Aorta (tissue), 5 donors: ENCODE data around the gene SLC6A4. TPM values are rescaled to one million over a fixed set of nuclear protein-coding genes. Genes with fewer than 3 reads are reported as not detected.
"Not testable (repeated sequence)": the region's sequence is repeated elsewhere in the genome, so short reads cannot be mapped to it uniquely, and the experiment has no call there.

Experiments
- ATAC-seq: fragments of 200-7000 bp; cut with Tn5 transposase; one replicate; pipeline ENCODE4 v1.9.1; 2022; ENCODE audit warnings: moderate library complexity; ENCODE audit not compliant: low FRiP score
- DNase-seq, 2 donors: peaks; one replicate each; pipeline ENCODE4 v3.0.0-alpha.2; 2020
- H3K27ac ChIP-seq, 2 donors: one replicate each; pipeline ENCODE4 v1.5.1; 2013; ENCODE audit warnings: low read length in 2 of 2, mild to moderate bottlenecking in 2 of 2, moderate library complexity in 2 of 2, control low read depth in 1 of 2, inconsistent platforms in 1 of 2, low read depth in 1 of 2
- H3K27me3 ChIP-seq, 2 donors: one replicate each; pipeline ENCODE4 v1.6.1; 2013; ENCODE audit warnings: control low read depth in 1 of 2, low read length in 1 of 2, mild to moderate bottlenecking in 1 of 2, moderate library complexity in 1 of 2; ENCODE audit not compliant: insufficient read depth in 2 of 2, control insufficient read depth in 1 of 2
- H3K36me3 ChIP-seq, 2 donors: one replicate each; pipeline ENCODE4 v1.6.1; 2013; ENCODE audit warnings: control low read depth in 1 of 2, low read length in 1 of 2, mild to moderate bottlenecking in 1 of 2; ENCODE audit not compliant: insufficient read depth in 2 of 2, control insufficient read depth in 1 of 2
- H3K4me1 ChIP-seq, 2 donors: one replicate each; pipeline ENCODE4 v1.6.1; 2013; ENCODE audit warnings: low read length in 2 of 2, control low read depth in 1 of 2, mild to moderate bottlenecking in 1 of 2, moderate library complexity in 1 of 2; ENCODE audit not compliant: insufficient read depth in 2 of 2, control insufficient read depth in 1 of 2
- H3K4me3 ChIP-seq, 2 donors: one replicate each; pipeline ENCODE4 v1.5.1; 2013; ENCODE audit warnings: low read length in 2 of 2, control low read depth in 1 of 2, mild to moderate bottlenecking in 1 of 2
- H3K9me3 ChIP-seq: one replicate; pipeline ENCODE4 v1.6.1; 2013; ENCODE audit warnings: mild to moderate bottlenecking, low read length; ENCODE audit not compliant: control insufficient read depth
- WGBS, 2 donors: extraction: QIAGEN DNeasy Blood & Tissue Kit; methylation state at CpG; one replicate each; pipeline ENCODE4 v1.1.7; 2013; 5-methylcytosine and 5-hydroxymethylcytosine counted together
- intact Hi-C, 2 donors: fragments of 100-400 bp; cut with DNase I; formaldehyde crosslinking; loops; one replicate each; pipeline versions ENCODE4 v1.14.2 to v1.15.0; 2022
- polyA plus RNA-seq, 2 donors: library from polyadenylated mRNA; stranded (reverse); fragments of 200-250 nt; gene quantifications; one replicate each; pipeline ENCODE4 v1.2.3, GENCODE V29; 2013
- total RNA-seq, 2 donors: library from RNA; stranded (reverse); fragmentation: NEBNext Ultra II Directional; extraction: Animal tissue kit (Norgen Biotek cat#: 25700); gene quantifications; one replicate each; pipeline ENCODE4 v1.2.1, GENCODE V29; 2021
- donor health status: healthy with polysubstance abuse.
- donor health status: Bipolar disorder and iron deficiency.
- donor health status: DM: no; HTN: no; CAD: no.
- donor health status: DM: no; HTN: no; CAD: no.
- donor health status: DM: yes; HTN: yes; CAD: no.

The SLC6A4 gene
- total and polyA plus RNA-seq, 4 donors: 0.13 to 1.1 (median 0.36) TPM

GRCh38 chr17:30209930-30210329, 25.6 kb downstream of the SLC6A4 start:
- Histone ChIP-seq H3K27ac (no peak overlapping the region), H3K36me3 (no peaks in the 10 kb centered on the region), H3K4me1 (no peaks in the 10 kb centered on the region), H3K9me3 (no peaks in the 10 kb centered on the region), H3K27me3 (no peaks in the 10 kb centered on the region), H3K4me3 (no peak overlapping the region)
- DNase-seq (no peak), ATAC-seq (no peak)
- intact Hi-C loops: no loop called here
- WGBS, 2 donors: 89 to 91% methylated on average over 7 of the region's 7 CpGs

DNA sequence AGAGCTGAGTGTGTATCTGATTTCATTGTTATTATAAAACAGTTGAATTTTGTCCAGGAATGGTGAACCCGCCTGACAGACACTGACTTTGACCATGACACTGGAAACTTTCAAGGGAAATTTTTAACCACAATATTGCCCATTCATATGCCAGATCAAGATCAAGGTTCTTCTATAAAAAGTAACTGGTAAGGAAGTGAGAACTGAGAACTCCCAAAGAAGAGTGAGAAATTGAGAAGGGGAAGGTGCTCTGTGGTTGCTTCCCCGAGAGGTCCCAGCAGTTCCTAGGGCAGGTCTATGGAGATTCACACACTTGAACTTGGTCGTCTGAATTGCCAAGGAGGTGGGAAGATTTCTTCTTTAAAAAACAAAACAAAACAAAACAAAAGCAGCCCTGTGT, 27.3 kb downstream of the SLC6A4 start:
- no peaks in the 10 kb centered on the region for H3K4me1 ChIP-seq
- H3K9me3 ChIP-seq: no peaks in the 10 kb centered on the region
- no peak overlapping the region for H3K4me3 ChIP-seq
- DNase-seq (no peak), ATAC-seq (no peak)
- WGBS, 2 donors: 80% methylated on average over 3 of the region's 3 CpGs
- intact Hi-C loops: no loop called here
- no peak overlapping the region for H3K27ac ChIP-seq
- H3K36me3 ChIP-seq: no peaks in the 10 kb centered on the region
- no peaks in the 10 kb centered on the region for H3K27me3 ChIP-seq

DNA sequence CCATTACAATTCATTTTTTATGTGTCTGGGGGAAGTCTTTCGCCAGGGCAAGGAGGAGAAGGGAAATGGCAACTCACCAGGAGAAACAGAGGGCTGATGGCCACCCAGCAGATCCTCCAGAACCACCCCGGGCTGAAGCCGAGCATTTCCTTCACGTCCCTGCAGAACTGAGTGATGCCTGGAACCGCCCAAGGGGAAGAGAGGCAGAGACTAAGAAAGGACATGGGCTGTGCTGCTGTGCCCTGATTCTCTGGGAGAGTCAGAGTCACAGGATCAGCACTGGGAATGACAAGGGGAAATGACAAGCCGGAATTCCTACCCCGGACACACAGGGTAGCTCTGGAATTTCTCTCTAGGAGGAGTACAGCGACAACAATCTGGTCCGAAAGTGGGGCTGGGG, 27.8 kb downstream of the SLC6A4 start:
- intact Hi-C loops: no loop called here
- no peaks in the 10 kb centered on the region for H3K9me3 ChIP-seq
- DNase-seq (no peak), ATAC-seq (no peak)
- H3K36me3 ChIP-seq: no peaks in the 10 kb centered on the region
- 79 to 83% methylated on average over 9 of the region's 9 CpGs for WGBS, 2 donors
- H3K4me3 ChIP-seq: no peak overlapping the region
- no peaks in the 10 kb centered on the region for H3K27me3 ChIP-seq
- H3K27ac ChIP-seq: no peak overlapping the region
- H3K4me1 ChIP-seq: no peaks in the 10 kb centered on the region

DNA sequence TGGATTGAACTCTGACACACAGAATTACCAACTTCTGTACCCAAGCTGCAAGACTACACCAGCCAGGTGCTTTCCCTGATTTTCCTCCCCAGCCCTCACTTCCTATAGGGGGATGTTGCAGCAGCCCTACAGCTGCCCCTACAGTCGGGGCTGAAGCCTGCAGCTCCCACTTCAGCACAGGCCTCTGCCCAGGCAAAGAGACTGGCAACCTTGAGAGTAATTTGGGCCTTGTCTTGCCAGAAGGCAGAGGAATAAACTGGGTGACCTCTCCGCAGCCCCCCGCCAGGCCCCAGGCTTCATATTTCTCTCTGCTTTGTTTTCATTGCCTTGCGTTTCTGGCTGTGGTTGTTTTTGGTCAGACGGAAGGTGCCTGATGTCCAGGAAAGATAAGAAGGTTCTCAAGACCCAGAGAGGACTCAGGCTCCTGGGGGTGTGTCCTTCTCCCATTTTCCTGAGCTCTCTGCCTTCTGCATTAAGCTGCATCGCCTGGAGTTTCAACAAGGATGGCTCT, 32.0 kb downstream of the SLC6A4 start:
- H3K9me3 ChIP-seq: no peaks in the 10 kb centered on the region
- 78 to 81% methylated on average over 6 of the region's 6 CpGs for WGBS, 2 donors
- H3K27me3 ChIP-seq: no peaks in the 10 kb centered on the region
- no peak overlapping the region for H3K4me3 ChIP-seq
- ATAC-seq (no peak), DNase-seq (no peak)
- H3K4me1 ChIP-seq: no peaks in the 10 kb centered on the region
- no peaks in the 10 kb centered on the region for H3K36me3 ChIP-seq
- no peak overlapping the region for H3K27ac ChIP-seq
- intact Hi-C loops: no loop called here

- H3K9me3 ChIP-seq, H3K4me3 ChIP-seq, ATAC-seq, H3K36me3 ChIP-seq, H3K27me3 ChIP-seq, H3K4me1 ChIP-seq, intact Hi-C loops, H3K27ac ChIP-seq, DNase-seq: not testable (repeated sequence)
- WGBS, 2 donors: 84 to 86% methylated on average over 9 of the region's 9 CpGs
These were observed 34.8 kb downstream of the SLC6A4 start for GRCh38 chr17:30200656-30201055.

- no peak overlapping the region for H3K4me3 ChIP-seq
- H3K9me3 ChIP-seq: no peaks in the 10 kb centered on the region
- H3K27ac ChIP-seq: no peak overlapping the region
- DNase-seq (no peak), ATAC-seq (no peak)
- H3K36me3 ChIP-seq: no peaks in the 10 kb centered on the region
- intact Hi-C loops: no loop called here
- H3K4me1 ChIP-seq: no peaks in the 10 kb centered on the region
- WGBS, 2 donors: 73 to 76% methylated on average over 10 of the region's 10 CpGs
- no peaks in the 10 kb centered on the region for H3K27me3 ChIP-seq
These were observed 35.4 kb downstream of the SLC6A4 start for GRCh38 chr17:30200106-30200505.

- ATAC-seq (no peak), DNase-seq (no peak)
- H3K27ac ChIP-seq: no peak overlapping the region
- no peaks in the 10 kb centered on the region for H3K4me1 ChIP-seq
- H3K4me3 ChIP-seq: no peak overlapping the region
- 88% methylated on average over 5 of the region's 5 CpGs for WGBS, 2 donors
- intact Hi-C loops: no loop called here
- H3K27me3 ChIP-seq: no peaks in the 10 kb centered on the region
- no peaks in the 10 kb centered on the region for H3K36me3 ChIP-seq
- H3K9me3 ChIP-seq: no peaks in the 10 kb centered on the region
These were observed 35.9 kb downstream of the SLC6A4 start for GRCh38 chr17:30199600-30199999.

- Histone ChIP-seq H3K4me3 (no peak overlapping the region), H3K4me1 (no peaks in the 10 kb centered on the region), H3K9me3 (no peaks in the 10 kb centered on the region), H3K27ac (no peak overlapping the region), H3K27me3 (peaks cover 0 to 2% of the 10 kb centered on the region in 2 donors), H3K36me3 (no peaks in the 10 kb centered on the region)
- intact Hi-C loops: no loop called here
- DNase-seq (no peak), ATAC-seq (no peak)
- 80 to 84% methylated on average over 4 of the region's 4 CpGs for WGBS, 2 donors
These were observed 38.1 kb downstream of the SLC6A4 start for GRCh38 chr17:30197416-30197815.

GRCh38 chr17:30196504-30196903, 39.0 kb downstream of the SLC6A4 start:
- 42 to 51% methylated on average over 3 of the region's 3 CpGs for WGBS, 2 donors
- no peaks in the 10 kb centered on the region for H3K9me3 ChIP-seq
- DNase-seq (no peak), ATAC-seq (no peak)
- no peak overlapping the region for H3K27ac ChIP-seq
- H3K27me3 ChIP-seq: peaks cover 0 to 2% of the 10 kb centered on the region in 2 donors
- no peaks in the 10 kb centered on the region for H3K36me3 ChIP-seq
- no peaks in the 10 kb centered on the region for H3K4me1 ChIP-seq
- intact Hi-C loops: no loop called here
- no peak overlapping the region for H3K4me3 ChIP-seq
